ENCODE data around the gene DLEC1.

- TF ChIP-seq CTCF (conservative IDR thresholded peaks at IDR 0.05; ENCODE audit: low read length) (no peak), EZH2phosphoT487 (IDR thresholded peaks at IDR 0.05; ENCODE audit: borderline replicate concordance) (no peak)
Measured at GRCh38 chr3:38151667-38152265, 112.8 kb downstream of the DLEC1 start.

Data from Loucy (cell line).